H1 (cell line): ENCODE measurements around the gene NRTN. TPM values are rescaled to one million over a fixed set of nuclear protein-coding genes. Genes with fewer than 3 reads are reported as not detected.

Experiments used
- CHD7 ChIP-seq: fragments of 300-600 bp; sonication (generic); IDR thresholded peaks from 2 replicates; pipeline ENCODE4 v1.7.1; 2012; ENCODE audit warnings: low read length, moderate library complexity, mild to moderate bottlenecking, inconsistent platforms; ENCODE audit not compliant: insufficient replicate concordance
- EP300 ChIP-seq, 2 experiments: IDR thresholded peaks; 1 replicate in 1 of 2; 2 replicates in 1 of 2; pipeline ENCODE4 v1.6.1; 2011 to 2012; ENCODE audit warnings: low read depth in 2 of 2, low read length in 2 of 2, mild to moderate bottlenecking in 2 of 2, borderline replicate concordance in 1 of 2, inconsistent platforms in 1 of 2, moderate library complexity in 1 of 2
- JUN ChIP-seq: IDR thresholded peaks from 2 replicates; pipeline ENCODE4 v1.6.1; 2011; ENCODE audit warnings: low read depth, mild to moderate bottlenecking, improper control_type of control experiment, low read length
- KDM1A ChIP-seq: fragments of 200-600, 300-600 bp; sonication (generic); IDR thresholded peaks from 2 replicates; pipeline ENCODE4 v1.7.1; 2016; ENCODE audit warnings: mild to moderate bottlenecking, low read length, borderline replicate concordance
- KDM4A ChIP-seq: IDR thresholded peaks from one replicate; pipeline ENCODE4 v1.7.1; 2012; ENCODE audit warnings: low read depth, mild to moderate bottlenecking, moderate library complexity, low read length, inconsistent platforms; ENCODE audit not compliant: severe bottlenecking
- MAFK ChIP-seq: IDR thresholded peaks from 2 replicates; pipeline ENCODE4 v1.6.1; 2012; ENCODE audit warnings: low read depth, mild to moderate bottlenecking, improper control_type of control experiment, low read length
- PHF8 ChIP-seq: fragments of 200-600 bp; sonication (generic); conservative IDR thresholded peaks from 2 replicates; pipeline ENCODE4 v1.7.1; 2012; ENCODE audit warnings: low read depth, mild to moderate bottlenecking, inconsistent platforms, low read length, moderate library complexity
- RFX5 ChIP-seq: IDR thresholded peaks from 2 replicates; pipeline ENCODE4 v1.6.1; 2011; ENCODE audit warnings: low read depth, low read length, improper control_type of control experiment, borderline replicate concordance
- SP2 ChIP-seq: IDR thresholded peaks from 2 replicates; pipeline ENCODE4 v1.6.1; 2012; ENCODE audit warnings: mild to moderate bottlenecking, low read length, inconsistent platforms
- USF2 ChIP-seq: IDR thresholded peaks from 2 replicates; pipeline ENCODE4 v1.6.1; 2011; ENCODE audit warnings: low read length, improper control_type of control experiment
- polyA plus RNA-seq, 7 experiments: library from polyadenylated mRNA; depleted of rRNA in 3 of 7; stranded (reverse) in 5 of 7; unstranded in 2 of 7; fragments of >200 nt in 5 of 7; fragments of 200-250 nt in 2 of 7; gene quantifications; 1 replicate in 5 of 7; 2 replicates in 1 of 7; 4 replicates in 1 of 7; pipeline versions ENCODE4 v1.2.1 to v1.2.3, GENCODE V29; 2011 to 2013; ENCODE audit warnings: missing spikeins in 2 of 7, mixed read lengths in 2 of 7
- total RNA-seq: library from RNA; stranded (reverse); fragmentation: NEBNext Ultra II Directional; extraction: Animal tissue kit (Norgen Biotek cat#: 25700); gene quantifications from 2 replicates; pipeline ENCODE4 v1.2.1, GENCODE V29; 2021

NRTN gene
- total and polyA plus RNA-seq, 2 of the 8 experiments (the other 6 are each of a cell fraction or from before 2014, with no cell fraction given): 3.9 to 5.3 TPM

GRCh38 chr19:5877882-5878281 lies 73.0 kb downstream of the NRTN start (continued):
- TF ChIP-seq CHD7 (no peak), PHF8 (no peak), JUN (no peak), MAFK (no peak), KDM1A (no peak), EP300 (IDR thresholded peaks at IDR 0.05; ENCODE audit: borderline replicate concordance in 1 of 2, low read depth in 2 of 2, low read length in 2 of 2) (no peak), KDM4A (no peak), SP2 (no peak), USF2 (no peak), RFX5 (no peak)
